ENCODE results near the gene CHKA.

The CHKA gene

GRCh38 chr11:68143310-68143689, 22.1 kb upstream of the CHKA start:
- in situ Hi-C loops (cut with MboI; ENCODE audit: low sequenced_read_pairs) = no loop called here

GRCh38 chr11:68142441-68143309, 21.5 kb upstream of the CHKA start:
- in situ Hi-C loops (cut with MboI; ENCODE audit: low sequenced_read_pairs) = no loop called here

- in situ Hi-C loops (cut with MboI; ENCODE audit: low sequenced_read_pairs) = no loop called here
Measured at GRCh38 chr11:68142028-68142412, 20.8 kb upstream of the CHKA start.

GRCh38 chr11:68141246-68142027, 20.2 kb upstream of the CHKA start:
- in situ Hi-C loops (cut with MboI; ENCODE audit: low sequenced_read_pairs) = no loop called here

GRCh38 chr11:68140496-68141245, 19.5 kb upstream of the CHKA start:
- in situ Hi-C loops (cut with MboI; ENCODE audit: low sequenced_read_pairs) = no loop called here

GRCh38 chr11:68138237-68138636, 17.0 kb upstream of the CHKA start:
- in situ Hi-C loops (cut with MboI; ENCODE audit: low sequenced_read_pairs) = no loop called here

- in situ Hi-C loops (cut with MboI; ENCODE audit: low sequenced_read_pairs) = no loop called here
Measured at GRCh38 chr11:68137833-68138232, 16.6 kb upstream of the CHKA start.

GRCh38 chr11:68136866-68137265, 15.7 kb upstream of the CHKA start:
- in situ Hi-C loops (cut with MboI; ENCODE audit: low sequenced_read_pairs) = no loop called here

GRCh38 chr11:68135161-68135560, 14.0 kb upstream of the CHKA start:
- in situ Hi-C loops (cut with MboI; ENCODE audit: low sequenced_read_pairs) = no loop called here

GRCh38 chr11:68133761-68134160, 12.6 kb upstream of the CHKA start:
- in situ Hi-C loops (cut with MboI; ENCODE audit: low sequenced_read_pairs) = no loop called here

- in situ Hi-C loops (cut with MboI; ENCODE audit: low sequenced_read_pairs) = no loop called here
Measured at GRCh38 chr11:68130121-68130520, 8.9 kb upstream of the CHKA start.

- in situ Hi-C loops (cut with MboI; ENCODE audit: low sequenced_read_pairs) = no loop called here
Measured at GRCh38 chr11:68128682-68129327, 7.6 kb upstream of the CHKA start.

- in situ Hi-C loops (cut with MboI; ENCODE audit: low sequenced_read_pairs) = no loop called here
Measured at GRCh38 chr11:68127714-68128681, 6.8 kb upstream of the CHKA start.

GRCh38 chr11:68125164-68125563, 4.0 kb upstream of the CHKA start:
- in situ Hi-C loops (cut with MboI; ENCODE audit: low sequenced_read_pairs) = no loop called here

GRCh38 chr11:68122936-68123539, 1.9 kb upstream of the CHKA start:
- in situ Hi-C loops (cut with MboI; ENCODE audit: low sequenced_read_pairs) = no loop called here

- in situ Hi-C loops (cut with MboI; ENCODE audit: low sequenced_read_pairs) = no loop called here
Measured at GRCh38 chr11:68120273-68121066, 718 bp downstream of the CHKA start.

GRCh38 chr11:68118706-68119448, 2.3 kb downstream of the CHKA start:
- in situ Hi-C loops (cut with MboI; ENCODE audit: low sequenced_read_pairs) = no loop called here

Measured in hTERT RPE-1 (cell line).